ENCODE data around the gene TLCD4.

Gene TLCD4

GRCh38 chr1:95095833-95096217, 21.3 kb upstream of the TLCD4 start:
- no peak for DNase-seq (ENCODE audit: low spot score)

DNA sequence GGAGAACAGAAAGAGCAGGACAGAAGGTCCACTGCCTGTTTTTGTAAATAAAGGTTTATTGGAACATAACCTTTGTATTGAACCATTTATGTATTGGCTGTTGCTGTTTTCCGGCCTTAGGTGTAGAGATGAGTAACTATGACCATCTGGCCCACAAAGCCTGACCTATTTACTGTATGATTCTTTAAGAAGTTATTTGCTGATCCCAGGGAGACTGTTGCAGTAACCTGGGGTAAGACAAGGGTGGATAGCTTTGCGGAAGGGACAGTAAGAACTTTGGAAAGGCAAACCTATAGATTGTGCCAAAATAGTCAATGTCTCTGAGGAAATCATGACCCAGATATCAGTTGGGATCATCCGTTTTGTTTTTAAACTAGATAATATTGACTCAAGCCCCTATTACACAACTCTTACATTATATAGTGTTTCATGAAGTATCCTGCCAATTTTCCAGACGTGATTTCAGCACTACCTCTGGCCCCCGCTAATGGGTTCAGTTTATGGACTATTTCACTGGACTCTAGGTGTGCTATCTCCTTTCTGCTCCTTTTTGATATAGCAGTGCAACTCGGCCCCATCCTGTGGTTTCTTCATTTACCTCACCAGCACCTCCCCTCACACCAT, 20.8 kb upstream of the TLCD4 start:
- no peak for DNase-seq (ENCODE audit: low spot score)

- DNase-seq (ENCODE audit: low spot score), result no peak
These were observed 19.7 kb upstream of the TLCD4 start for GRCh38 chr1:95097426-95097825.

- DNase-seq (ENCODE audit: low spot score), result no peak
These were observed 19.0 kb upstream of the TLCD4 start for GRCh38 chr1:95098196-95098595.

GRCh38 chr1:95108792-95109191, 8.4 kb upstream of the TLCD4 start:
- DNase-seq (ENCODE audit: low spot score), result no peak

DNA sequence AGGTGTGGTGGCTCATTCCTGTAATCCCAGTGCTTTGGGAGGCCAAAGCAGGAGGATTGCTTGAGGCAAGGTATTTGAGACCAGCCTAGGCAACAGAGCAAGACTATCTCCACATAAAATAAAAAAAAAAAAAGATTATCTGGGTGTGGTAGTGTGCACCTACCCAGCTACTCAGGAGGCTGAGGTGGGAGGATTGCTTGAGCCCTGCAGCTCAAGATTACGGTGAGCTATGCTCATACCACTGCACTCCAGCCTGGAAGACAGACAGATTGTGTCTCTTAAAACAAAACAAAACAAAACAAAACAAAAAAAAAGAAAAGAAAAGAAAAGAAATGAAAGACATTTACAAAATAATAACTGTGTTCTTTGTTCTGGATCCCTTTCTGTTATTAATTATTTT, 6.1 kb upstream of the TLCD4 start:
- no peak for DNase-seq (ENCODE audit: low spot score)

- no peak for DNase-seq (ENCODE audit: low spot score)
These were observed 3.5 kb upstream of the TLCD4 start for GRCh38 chr1:95113684-95114083.

DNA sequence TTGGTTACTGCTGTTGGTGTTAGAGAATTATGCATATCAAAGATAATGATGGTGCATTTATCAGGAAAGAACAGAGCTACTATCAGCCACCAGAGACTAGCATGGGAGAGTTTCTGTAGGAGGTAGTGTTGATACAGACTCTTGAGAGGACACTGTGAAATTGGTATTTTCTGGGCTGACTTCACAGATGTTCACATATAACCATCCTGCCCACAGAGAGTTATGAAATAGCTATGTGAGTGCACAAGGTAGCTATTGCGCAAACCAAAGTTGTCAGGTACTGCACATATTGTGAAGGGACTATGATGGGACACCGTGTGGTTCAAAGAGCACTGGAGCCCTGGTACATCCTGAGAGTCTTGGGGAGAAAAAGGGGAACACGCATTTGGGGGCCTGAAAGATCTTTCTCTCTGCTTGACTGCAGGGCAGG, 1.4 kb upstream of the TLCD4 start:
- DNase-seq (ENCODE audit: low spot score), result no peak

GRCh38 chr1:95116580-95117206, 462 bp upstream of the TLCD4 start:
- DNase-seq (ENCODE audit: low spot score), result peak; percentile 84

DNA sequence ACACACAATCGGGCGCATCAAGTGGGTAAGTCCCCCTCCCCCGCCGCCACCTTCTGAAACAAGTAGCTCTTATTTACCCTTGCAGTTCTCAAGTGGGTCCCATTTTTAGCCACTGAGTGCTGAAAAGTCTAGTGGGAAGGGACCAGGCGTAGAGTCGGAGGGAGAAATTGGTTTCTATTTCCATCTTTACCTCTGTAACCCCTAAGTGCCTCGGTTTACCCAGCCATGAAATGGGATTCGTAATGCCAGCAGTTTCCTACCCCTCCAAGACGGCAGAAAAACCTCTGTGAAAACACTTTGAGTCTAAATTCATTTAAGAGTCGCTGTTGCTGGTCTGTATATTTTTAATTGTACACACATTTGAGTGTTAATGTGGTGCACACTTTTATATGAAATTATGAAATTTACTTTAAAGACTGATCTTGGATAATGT, 928 bp downstream of the TLCD4 start:
- peak; percentile 9 for DNase-seq (ENCODE audit: low spot score)

- no peak for DNase-seq (ENCODE audit: low spot score)
These were observed 1.6 kb downstream of the TLCD4 start for GRCh38 chr1:95118710-95119109.

DNA sequence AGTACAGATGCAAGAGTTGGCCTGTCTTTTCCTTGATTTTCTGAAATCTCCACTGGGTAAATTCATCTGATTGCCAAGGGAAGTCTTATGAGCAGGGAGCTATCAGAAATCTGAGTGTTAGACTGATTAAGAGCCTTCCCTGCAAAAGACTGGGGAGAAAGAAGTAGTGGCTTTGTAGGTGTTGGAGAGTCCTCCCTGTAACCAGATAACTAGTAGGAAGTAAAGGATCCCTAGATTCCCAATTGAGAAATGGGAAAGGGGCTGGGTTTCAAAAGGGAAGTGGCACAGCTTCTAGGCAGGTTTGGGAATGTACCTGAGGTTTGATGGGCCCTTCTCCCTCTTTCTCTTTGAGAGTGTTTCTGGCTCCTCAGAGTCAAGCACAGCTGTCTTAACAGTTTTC, 2.1 kb downstream of the TLCD4 start:
- DNase-seq (ENCODE audit: low spot score), result peak; percentile 31

DNA sequence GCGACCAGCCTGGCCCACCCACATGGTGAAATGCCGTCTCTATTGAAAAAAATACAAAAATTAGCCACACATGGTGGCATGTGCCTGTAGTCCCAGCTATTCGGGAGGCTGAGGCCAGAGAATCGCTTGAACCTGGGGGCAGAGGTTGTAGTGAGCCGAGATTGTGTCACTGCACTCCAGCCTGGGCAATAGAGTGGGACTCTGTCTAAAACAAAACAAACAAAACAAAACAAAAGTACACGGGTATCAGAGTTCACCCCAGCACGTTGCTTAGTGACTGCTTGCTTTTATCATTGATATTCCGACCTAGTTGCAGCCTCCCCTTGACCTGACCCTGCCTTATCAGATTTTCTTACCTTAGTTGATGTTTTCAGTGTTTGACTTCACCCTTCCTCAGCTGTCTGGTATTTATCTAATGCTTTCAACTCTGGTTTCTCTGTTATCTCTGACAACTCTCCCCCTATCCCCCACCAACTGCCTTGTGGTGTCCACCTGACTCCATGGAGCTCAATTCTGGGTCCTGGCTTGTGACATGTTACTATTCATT, 5.1 kb downstream of the TLCD4 start:
- no peak for DNase-seq (ENCODE audit: low spot score)

DNA sequence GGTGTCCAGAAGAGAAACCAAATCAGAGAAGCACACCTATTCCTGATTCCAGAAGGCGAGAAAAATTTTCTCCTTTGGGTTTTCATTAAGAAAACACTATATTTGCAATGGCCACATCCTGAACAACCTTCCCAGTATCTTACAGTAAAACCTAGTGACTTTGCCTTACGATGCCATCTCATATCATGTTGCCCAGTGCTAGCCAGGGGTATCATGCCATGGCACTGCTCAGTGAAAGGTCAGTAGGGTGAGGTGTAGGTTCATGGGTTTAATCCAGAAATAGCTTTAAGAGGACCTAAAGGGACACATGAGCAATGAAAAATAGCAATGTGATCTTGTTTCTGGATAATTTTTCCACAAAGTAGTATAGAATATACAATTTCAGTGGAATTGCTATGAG, 7.2 kb downstream of the TLCD4 start:
- no peak for DNase-seq (ENCODE audit: low spot score)

DNA sequence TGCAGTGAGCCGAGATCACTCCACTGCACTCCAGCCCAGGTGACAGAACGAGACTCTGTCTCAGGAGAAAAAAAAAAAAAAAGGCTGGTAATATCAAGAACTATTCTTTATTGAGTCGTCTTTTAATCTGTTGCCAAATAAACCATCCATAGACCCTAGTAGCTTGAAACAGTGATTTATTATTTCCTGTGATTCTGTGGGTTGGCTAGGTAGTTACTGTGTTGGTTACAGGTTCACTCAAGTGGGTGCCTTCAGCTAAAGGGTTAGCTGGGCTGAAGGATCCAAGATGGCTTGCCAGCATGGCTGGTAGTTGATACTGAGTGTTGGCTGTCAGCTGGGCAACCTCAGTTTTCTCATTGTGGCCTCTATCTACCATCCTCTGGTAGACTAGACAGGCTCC, 9.2 kb downstream of the TLCD4 start:
- no peak for DNase-seq (ENCODE audit: low spot score)

- no peak for DNase-seq (ENCODE audit: low spot score)
These were observed 9.7 kb downstream of the TLCD4 start for GRCh38 chr1:95126846-95127245.

DNA sequence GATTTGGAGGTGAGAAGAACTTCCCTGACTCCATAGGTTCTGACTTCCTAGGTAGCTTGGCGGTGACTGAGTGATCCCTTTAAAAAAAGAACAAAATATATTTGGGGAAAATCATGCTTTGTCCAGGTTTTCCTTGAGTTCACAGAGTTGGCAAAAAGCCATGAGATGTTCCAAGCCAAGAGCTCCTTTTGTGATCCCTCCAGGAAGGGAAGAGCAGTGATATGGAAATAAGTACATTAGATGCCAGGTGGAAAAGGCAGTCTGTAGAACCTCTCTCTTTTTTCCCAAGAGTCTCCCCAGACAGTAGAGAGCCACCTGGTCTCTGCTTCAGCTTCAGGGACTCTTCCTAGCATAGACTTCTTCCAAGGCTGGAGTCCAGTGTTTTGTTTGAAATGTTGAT, 10.2 kb downstream of the TLCD4 start:
- DNase-seq (ENCODE audit: low spot score), result peak; percentile 88

DNA sequence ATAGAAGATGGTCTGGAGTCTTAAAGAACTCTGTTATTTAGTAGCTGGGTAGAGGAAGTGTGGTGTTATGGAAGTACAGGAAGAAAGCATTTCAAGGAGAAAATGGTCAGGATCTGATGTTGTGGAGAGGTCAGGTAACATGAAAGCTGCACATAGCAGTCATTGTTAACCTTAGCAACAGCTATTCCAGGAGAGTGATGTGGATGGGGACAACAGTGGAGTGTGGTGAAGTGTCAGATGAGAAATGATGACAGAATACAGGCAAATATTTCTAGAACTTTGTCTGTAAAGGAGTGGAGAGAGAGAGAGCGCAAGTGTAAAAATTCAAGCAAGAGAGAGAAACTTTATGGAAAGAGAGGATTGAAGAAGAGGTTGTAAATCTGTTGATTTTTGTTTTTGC, 15.6 kb downstream of the TLCD4 start:
- no peak for DNase-seq (ENCODE audit: low spot score)

DNA sequence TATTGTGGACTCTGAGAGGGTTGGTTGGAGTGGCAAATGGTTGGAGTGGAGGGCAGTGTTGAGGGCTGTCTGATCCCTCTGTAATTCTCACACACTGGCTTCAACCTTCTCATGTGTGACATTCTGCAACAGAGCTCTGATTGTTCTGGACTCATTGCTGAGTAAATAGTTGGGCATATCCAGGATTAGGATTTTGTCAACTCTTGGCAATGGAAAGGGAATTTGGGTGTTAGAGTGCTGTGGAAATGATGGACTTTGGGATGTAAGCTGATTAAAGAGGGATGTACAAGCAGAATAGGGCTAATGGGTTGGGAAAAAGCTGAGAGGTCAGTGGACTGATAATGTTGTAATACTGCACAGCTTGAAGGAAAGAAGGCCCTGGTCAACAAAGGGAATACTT, 16.5 kb downstream of the TLCD4 start:
- DNase-seq (ENCODE audit: low spot score), result no peak

DNA sequence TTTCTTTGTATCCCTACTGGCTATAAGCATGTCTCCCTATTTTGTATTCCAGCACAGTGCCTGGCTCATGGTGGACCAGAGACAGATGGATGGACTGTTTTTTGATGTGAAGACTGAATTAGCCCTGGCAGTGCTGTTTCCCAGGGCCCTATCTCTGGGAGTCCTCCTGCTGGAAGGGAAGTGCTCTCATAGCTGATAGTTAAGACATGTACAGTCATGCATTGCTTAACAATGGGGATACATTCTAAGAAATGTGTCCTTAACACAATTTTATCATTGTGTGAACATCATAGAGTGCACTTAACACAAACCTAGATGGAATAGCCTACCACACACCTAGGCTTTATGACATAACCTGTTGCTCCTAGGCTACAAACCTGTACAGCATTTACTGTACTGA, 21.1 kb downstream of the TLCD4 start:
- no peak for DNase-seq (ENCODE audit: low spot score)

DNA sequence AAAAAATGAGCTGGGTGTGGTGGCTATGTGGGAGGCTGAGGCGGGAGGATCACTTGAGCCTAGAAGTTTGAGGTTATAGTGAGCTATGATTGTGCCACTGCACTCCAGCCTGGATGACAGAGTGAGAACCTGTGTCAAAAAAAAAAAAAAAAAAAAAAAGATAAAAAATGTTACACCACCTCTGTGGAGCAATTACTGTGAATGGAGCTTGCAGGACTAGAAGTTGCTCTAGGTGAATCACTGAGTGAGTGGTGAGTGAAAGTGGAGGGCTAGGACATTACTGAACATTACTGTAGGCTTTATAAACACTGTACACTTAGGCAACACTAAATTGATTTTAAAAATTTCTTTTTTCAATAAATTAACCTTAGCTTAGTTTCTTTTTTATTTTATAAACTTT, 21.9 kb downstream of the TLCD4 start:
- DNase-seq (ENCODE audit: low spot score), result no peak

DNA sequence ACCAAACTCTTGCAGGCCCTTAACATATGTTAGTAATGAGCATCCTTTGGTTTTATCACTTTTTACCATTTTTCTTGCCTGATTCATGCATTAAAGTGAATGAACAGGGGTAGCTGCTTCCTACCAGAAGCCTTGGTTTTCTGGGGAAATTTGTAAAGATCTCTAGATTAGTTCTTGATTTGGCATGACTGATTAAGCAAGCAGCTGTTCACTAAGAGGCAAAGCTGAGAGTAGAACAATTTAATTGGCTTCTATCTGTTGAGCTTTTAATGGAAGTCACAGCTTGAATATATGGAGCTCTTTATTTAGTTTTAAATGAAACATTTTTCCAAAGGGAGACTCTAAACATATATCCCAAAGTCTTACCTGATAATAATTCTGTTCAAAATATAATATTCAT, 23.6 kb downstream of the TLCD4 start:
- DNase-seq (ENCODE audit: low spot score), result no peak

DNA sequence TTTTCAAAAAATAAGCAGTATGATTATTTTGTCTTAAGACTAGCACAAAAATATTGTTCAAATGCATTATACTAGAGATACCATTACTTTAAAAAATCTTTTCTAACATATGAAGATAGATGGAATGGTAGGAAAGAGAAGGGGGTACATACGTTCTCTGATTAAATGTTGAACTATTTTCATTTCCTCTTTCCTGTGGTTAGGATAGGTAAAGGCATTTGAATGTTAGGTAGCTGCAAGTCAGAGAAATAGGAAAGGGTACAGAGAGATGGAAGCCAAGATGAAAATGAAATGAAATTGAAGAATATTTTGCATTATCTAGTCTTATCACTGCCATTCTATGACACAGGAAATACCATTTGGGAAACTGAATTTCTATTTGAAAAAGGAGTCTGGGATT, 28.3 kb downstream of the TLCD4 start:
- no peak for DNase-seq (ENCODE audit: low spot score)

DNA sequence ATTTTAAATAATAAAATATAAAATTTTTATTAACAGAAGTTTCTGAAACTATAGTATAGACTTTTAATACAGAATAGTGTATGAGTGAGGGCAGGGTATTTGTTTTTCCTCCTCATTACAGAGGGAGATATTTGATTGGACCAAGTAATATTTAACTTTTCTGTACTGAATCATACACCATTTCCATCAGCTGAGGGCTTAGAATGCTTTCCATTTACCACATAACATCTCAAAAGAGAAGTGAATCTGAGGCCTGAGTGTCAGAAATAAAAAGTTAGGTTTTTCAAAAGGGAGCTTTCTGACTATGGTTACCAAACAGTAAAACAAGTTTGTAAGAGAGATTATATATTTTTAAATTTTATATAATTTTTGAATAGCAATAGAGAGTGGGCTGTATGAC, 29.5 kb downstream of the TLCD4 start:
- no peak for DNase-seq (ENCODE audit: low spot score)
